Spleen (tissue), 7 donors: ENCODE data around the gene TMEM236.

ENCODE experiments used
- CTCF ChIP-seq, 11 experiments: fragments of 200-600 bp in 7 of 11; fragments of 450-650 bp in 4 of 11; sonication (generic) in 4 of 11; IDR thresholded peaks in 8 of 11; conservative IDR thresholded peaks in 3 of 11; 1 replicate in 7 of 11; 2 replicates in 4 of 11; pipeline versions ENCODE4 v1.4.0 to v1.8.0; 2016 to 2021; ENCODE audit warnings: antibody characterized with exemption in 11 of 11, inconsistent platforms in 4 of 11, mild to moderate bottlenecking in 1 of 11
- POLR2A ChIP-seq, 3 donors: fragments of 450-650 bp; IDR thresholded peaks; one replicate each; pipeline ENCODE4 v1.5.1; 2017; ENCODE audit warnings: antibody characterized with exemption in 3 of 3, mild to moderate bottlenecking in 1 of 3
- donor health status: DM: no; HTN: no; CAD: no; lungs with moderate emphysema.
- donor health status: DM: no; HTN: no; CAD: no.
- donor health status: DM: no; HTN: no; CAD: no.

- no peak for TF ChIP-seq CTCF (IDR thresholded peaks at IDR 0.05 in 8 of 11, conservative IDR thresholded peaks at IDR 0.05 in 3 of 11)
- TF ChIP-seq POLR2A (IDR thresholded peaks at IDR 0.05) = no peak
These were observed 48.3 kb upstream of the TMEM236 start for GRCh38 chr10:17703706-17704105.
